ENCODE data around the gene MCTP2.

Gene MCTP2

GRCh38 chr15:94306700-94307650 is 75.6 kb downstream of the MCTP2 start:
- no peak for DNase-seq

GRCh38 chr15:94312946-94313345 is 81.6 kb downstream of the MCTP2 start:
- DNase-seq: no peak

GRCh38 chr15:94314639-94315038 is 83.3 kb downstream of the MCTP2 start:
- DNase-seq: no peak

- DNase-seq: no peak
Measured at GRCh38 chr15:94317211-94317610, 85.8 kb downstream of the MCTP2 start.

GRCh38 chr15:94322141-94322540 is 90.8 kb downstream of the MCTP2 start:
- DNase-seq: no peak

- no peak for DNase-seq
Measured at GRCh38 chr15:94323076-94323475, 91.7 kb downstream of the MCTP2 start.

- peak; percentile 37 for DNase-seq
Measured at GRCh38 chr15:94324117-94324826, 92.9 kb downstream of the MCTP2 start.

- DNase-seq: no peak
Measured at GRCh38 chr15:94324835-94325767, 93.7 kb downstream of the MCTP2 start.

- no peak for DNase-seq
Measured at GRCh38 chr15:94327356-94327936, 96.1 kb downstream of the MCTP2 start.

GRCh38 chr15:94331731-94332130 is 100.4 kb downstream of the MCTP2 start:
- no peak for DNase-seq

GRCh38 chr15:94335616-94336015 is 104.3 kb downstream of the MCTP2 start:
- no peak for DNase-seq

GRCh38 chr15:94336817-94337467 is 105.6 kb downstream of the MCTP2 start:
- no peak for DNase-seq

- DNase-seq: no peak
Measured at GRCh38 chr15:94338243-94338846, 107.0 kb downstream of the MCTP2 start.

GRCh38 chr15:94346282-94346681 is 114.9 kb downstream of the MCTP2 start:
- no peak for DNase-seq

GRCh38 chr15:94348084-94348483 is 116.7 kb downstream of the MCTP2 start:
- DNase-seq: no peak

- no peak for DNase-seq
Measured at GRCh38 chr15:94351031-94351535, 119.7 kb downstream of the MCTP2 start.

GRCh38 chr15:94352636-94353487 is 121.5 kb downstream of the MCTP2 start:
- DNase-seq: no peak

GRCh38 chr15:94353488-94353820 is 122.1 kb downstream of the MCTP2 start:
- no peak for DNase-seq

GRCh38 chr15:94354655-94355054 is 123.3 kb downstream of the MCTP2 start:
- no peak for DNase-seq

- no peak for DNase-seq
Measured at GRCh38 chr15:94359716-94360115, 128.4 kb downstream of the MCTP2 start.

Data from NCI-H1694 treated with DMSO at 0.1 percent for 48 hours (cell line).